Dermis blood vessel endothelial cell (primary cell): Measurements from ENCODE around the gene COLQ. TPM values are rescaled to one million over a fixed set of nuclear protein-coding genes. Genes with fewer than 3 reads are reported as not detected.
"Not testable (repeated sequence)": the region's sequence is repeated elsewhere in the genome, so short reads cannot be mapped to it uniquely, and the experiment has no call there.

Experiments
- DNase-seq: peaks from one replicate; pipeline ENCODE4 v3.0.0; 2010
- total RNA-seq: library from RNA; depleted of rRNA; stranded (reverse); fragments of >200 nt; gene quantifications from 2 replicates; pipeline ENCODE4 v1.2.3, GENCODE V29; 2014

COLQ gene
- total RNA-seq, 1 donor from 2014 or later = 1.0 TPM

- no peak for DNase-seq
These were observed 34.5 kb downstream of the COLQ start for GRCh38 chr3:15486979-15487378.

GRCh38 chr3:15486020-15486419 is 35.5 kb downstream of the COLQ start:
- no peak for DNase-seq

- not testable (repeated sequence) for DNase-seq
These were observed 37.0 kb downstream of the COLQ start for GRCh38 chr3:15484551-15484950.

GRCh38 chr3:15479400-15480224 is 41.9 kb downstream of the COLQ start:
- no peak for DNase-seq

- no peak for DNase-seq
These were observed 42.9 kb downstream of the COLQ start for GRCh38 chr3:15478640-15478979.

GRCh38 chr3:15477951-15478639 is 43.4 kb downstream of the COLQ start:
- no peak for DNase-seq

GRCh38 chr3:15476378-15476777 is 45.1 kb downstream of the COLQ start:
- no peak for DNase-seq

- DNase-seq = no peak
These were observed 46.3 kb downstream of the COLQ start for GRCh38 chr3:15475161-15475560.

GRCh38 chr3:15471861-15472260 is 49.6 kb downstream of the COLQ start:
- no peak for DNase-seq

- no peak for DNase-seq
These were observed 50.7 kb downstream of the COLQ start for GRCh38 chr3:15470849-15471248.

- no peak for DNase-seq
These were observed 51.2 kb downstream of the COLQ start for GRCh38 chr3:15470261-15470660.

GRCh38 chr3:15467227-15468181 is 54.0 kb downstream of the COLQ start:
- no peak for DNase-seq

GRCh38 chr3:15465876-15466585 is 55.5 kb downstream of the COLQ start:
- no peak for DNase-seq

- DNase-seq = no peak
These were observed 59.1 kb downstream of the COLQ start for GRCh38 chr3:15462451-15462850.

GRCh38 chr3:15460891-15461531 is 60.5 kb downstream of the COLQ start:
- no peak for DNase-seq

GRCh38 chr3:15458212-15458780 is 63.2 kb downstream of the COLQ start:
- DNase-seq = no peak

- not testable (repeated sequence) for DNase-seq
These were observed 64.6 kb downstream of the COLQ start for GRCh38 chr3:15456915-15457314.

GRCh38 chr3:15456321-15456720 is 65.2 kb downstream of the COLQ start:
- DNase-seq = no peak

- no peak for DNase-seq
These were observed 65.8 kb downstream of the COLQ start for GRCh38 chr3:15455756-15456155.

- no peak for DNase-seq
These were observed 66.5 kb downstream of the COLQ start for GRCh38 chr3:15454965-15455364.

GRCh38 chr3:15453991-15454625 is 67.4 kb downstream of the COLQ start:
- no peak for DNase-seq
